GM12875 (cell line): ENCODE results near the gene NMU.
"Not testable (repeated sequence)": the region's sequence is repeated elsewhere in the genome, so short reads cannot be mapped to it uniquely, and the experiment has no call there.

ENCODE experiments used
- H3K4me3 ChIP-seq: one replicate; pipeline ENCODE4 v1.5.1; 2011; ENCODE audit warnings: low read depth, low read length, control low read depth
- TF ChIP-seq, protein P1 (sequence below): IDR thresholded peaks from 2 replicates; pipeline ENCODE4 v1.5.1; 2011; ENCODE audit warnings: low read depth, mild to moderate bottlenecking, control low read depth, inconsistent platforms, low read length, moderate library complexity, borderline replicate concordance; ENCODE audit not compliant: insufficient read depth

The NMU gene

DNA sequence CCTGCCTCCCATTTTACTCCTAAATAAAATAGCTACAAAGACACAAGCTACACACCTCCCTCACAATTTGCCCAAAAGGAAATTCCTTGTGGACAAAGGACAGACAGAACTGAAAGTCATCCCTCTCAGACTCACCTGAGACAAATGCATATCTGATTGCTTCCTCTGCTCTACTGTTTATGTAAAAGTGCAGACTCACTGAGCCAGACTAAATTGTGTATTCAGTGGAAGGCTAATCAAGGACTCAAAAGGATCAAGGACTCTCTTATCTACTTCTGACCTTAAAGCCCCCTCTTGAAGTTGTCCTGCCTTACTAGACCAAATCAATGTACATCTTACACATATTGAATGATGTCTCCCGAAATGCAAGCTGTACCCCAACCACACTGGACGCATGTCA is 47.9 kb downstream of the NMU start:
- H3K4me3 ChIP-seq = no peak overlapping the region
- TF ChIP-seq, protein P1, sequence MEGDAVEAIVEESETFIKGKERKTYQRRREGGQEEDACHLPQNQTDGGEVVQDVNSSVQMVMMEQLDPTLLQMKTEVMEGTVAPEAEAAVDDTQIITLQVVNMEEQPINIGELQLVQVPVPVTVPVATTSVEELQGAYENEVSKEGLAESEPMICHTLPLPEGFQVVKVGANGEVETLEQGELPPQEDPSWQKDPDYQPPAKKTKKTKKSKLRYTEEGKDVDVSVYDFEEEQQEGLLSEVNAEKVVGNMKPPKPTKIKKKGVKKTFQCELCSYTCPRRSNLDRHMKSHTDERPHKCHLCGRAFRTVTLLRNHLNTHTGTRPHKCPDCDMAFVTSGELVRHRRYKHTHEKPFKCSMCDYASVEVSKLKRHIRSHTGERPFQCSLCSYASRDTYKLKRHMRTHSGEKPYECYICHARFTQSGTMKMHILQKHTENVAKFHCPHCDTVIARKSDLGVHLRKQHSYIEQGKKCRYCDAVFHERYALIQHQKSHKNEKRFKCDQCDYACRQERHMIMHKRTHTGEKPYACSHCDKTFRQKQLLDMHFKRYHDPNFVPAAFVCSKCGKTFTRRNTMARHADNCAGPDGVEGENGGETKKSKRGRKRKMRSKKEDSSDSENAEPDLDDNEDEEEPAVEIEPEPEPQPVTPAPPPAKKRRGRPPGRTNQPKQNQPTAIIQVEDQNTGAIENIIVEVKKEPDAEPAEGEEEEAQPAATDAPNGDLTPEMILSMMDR = no peak

DNA sequence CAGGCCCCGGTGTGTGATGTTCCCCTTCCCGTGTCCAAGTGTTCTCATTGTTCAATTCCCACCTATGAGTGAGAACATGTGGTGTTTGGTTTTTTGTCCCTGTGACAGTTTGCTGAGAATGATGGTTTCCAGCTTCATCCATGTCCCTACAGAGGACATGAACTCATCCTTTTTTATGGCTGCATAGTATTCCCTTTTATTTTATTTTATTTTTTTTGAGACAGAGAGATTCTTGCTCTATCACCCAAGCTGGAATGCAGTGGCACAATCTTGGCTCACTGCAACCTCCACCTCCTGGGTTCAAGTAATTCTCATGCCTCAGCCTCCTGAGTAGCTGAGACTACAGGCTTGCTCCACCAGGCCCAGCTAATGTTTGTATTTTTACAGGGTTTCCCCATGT is 53.3 kb downstream of the NMU start:
- not testable (repeated sequence) for H3K4me3 ChIP-seq

DNA sequence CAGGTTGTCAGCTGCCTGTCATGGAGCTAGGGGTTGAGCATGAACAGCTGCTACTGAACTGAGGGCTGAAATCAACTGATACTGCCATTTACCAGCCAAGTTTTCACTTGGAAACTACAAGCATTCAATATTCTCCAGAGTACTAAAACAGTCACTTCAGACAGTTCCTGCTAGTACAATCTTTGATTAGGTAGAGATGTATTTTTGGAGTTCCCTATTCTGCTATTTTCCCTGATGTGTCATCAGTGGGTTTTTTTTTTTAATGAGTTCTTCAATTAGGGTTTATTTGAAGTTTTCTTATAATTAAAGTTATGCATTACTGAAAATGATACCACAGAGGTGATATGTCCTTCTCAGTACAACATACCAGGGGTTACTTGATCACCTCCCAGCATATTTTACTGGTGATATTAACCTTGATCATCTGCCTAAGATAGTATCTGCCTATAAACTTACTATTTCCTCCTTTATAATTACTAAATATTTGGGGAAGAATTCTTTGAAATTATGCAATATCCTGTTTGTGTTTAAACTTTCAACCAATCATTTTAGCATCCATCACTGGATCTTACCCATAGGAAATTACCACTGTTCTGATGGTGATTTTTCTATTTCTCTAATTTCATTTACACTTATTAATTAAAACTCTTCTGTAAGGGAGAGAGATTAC is 57.6 kb downstream of the NMU start:
- TF ChIP-seq, protein P1 = no peak
- no peak overlapping the region for H3K4me3 ChIP-seq

DNA sequence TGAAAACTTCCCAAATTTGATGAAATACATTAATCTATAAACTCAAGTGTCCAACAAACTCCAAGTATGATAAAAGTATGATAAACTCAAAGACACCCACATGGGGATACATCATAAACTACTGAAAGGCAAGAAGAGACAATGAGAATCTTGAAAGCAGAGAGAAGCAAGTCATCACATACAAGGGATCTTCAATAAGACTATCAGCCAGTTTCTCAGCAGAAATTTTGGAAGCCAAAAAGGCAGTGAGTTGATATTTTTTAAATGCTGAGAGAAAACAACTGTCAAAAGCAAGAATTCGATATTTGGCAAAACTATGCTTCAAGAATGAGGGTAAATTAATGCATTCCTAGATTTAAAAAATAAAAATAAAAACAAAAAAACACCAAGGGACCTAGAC is 60.6 kb downstream of the NMU start:
- TF ChIP-seq, protein P1 = no peak
- no peak overlapping the region for H3K4me3 ChIP-seq

DNA sequence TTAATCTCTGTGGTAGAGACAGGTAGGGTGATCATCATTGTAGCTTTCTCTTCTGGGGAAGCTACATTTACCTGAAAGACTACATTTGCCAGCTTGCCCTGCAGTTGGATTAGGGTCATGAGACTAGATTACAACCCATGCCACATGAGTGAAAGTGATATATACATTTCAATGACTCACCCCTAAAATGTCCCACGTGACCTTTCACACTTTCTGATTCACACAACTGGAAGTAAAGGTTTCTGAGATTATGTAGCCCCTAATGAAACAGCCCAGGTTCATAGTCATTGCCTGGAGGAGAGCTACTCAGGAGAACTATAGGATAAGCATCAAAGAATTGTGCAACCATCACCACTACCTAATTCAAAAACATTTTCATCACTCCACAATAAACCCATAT is 61.8 kb downstream of the NMU start:
- TF ChIP-seq, protein P1 = no peak
- no peak overlapping the region for H3K4me3 ChIP-seq

DNA sequence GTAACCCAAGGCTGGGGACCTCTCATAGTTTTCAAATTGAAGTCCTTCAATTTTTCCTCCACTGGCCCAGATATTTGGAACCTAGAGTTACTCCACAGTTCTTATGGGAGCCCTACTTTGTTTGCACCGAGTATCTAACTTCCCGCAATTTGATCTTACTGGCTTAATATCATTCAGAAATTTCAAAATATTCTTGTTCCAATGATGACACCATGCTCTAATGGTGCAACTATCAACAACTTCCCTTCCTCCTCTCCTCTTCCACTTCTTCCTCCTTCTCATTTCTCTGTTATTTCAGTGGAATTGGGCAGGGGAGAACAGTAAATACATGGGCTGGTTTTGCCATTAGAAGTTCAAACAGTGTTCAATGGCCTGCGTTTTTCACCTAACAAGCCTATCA is 64.3 kb downstream of the NMU start:
- TF ChIP-seq, protein P1 = no peak

DNA sequence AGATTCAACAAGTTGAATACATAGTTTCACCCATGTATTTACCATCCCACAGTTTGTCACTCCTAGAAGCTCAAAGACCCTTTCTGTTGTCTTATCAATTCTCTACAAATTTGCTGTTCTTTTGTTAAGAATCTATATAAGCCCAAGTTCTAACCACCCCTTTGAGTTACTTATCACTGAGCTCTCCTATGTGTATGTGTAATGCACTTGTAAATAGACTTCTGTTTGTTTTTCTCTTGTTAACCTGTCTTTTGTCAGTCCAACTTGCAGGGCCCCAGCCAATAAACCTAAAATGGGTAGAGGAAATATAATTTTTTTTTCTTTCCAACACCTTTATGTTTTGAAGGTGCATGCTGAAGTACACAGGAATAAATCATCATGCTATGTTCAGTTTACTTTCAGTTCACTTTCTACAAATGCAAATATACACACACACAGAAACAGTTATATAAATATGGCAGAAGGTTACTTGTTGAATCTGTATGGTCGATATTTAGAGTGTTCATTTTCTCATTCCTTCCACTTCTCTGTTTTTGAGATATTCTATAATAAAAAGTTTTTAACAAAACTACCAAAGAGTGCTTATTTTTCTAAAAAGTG is 67.1 kb downstream of the NMU start:
- TF ChIP-seq, protein P1 = no peak
- H3K4me3 ChIP-seq = no peak overlapping the region

More for the DNA sequence above, 64.3 kb downstream of the NMU start:
- H3K4me3 ChIP-seq = no peak overlapping the region
